ENCODE results near the gene SEC22C.
"Not testable (repeated sequence)": the region's sequence is repeated elsewhere in the genome, so short reads cannot be mapped to it uniquely, and the experiment has no call there.

Gene SEC22C

GRCh38 chr3:42581709-42582473 lies at the start of gene SEC22C:
Gene SEC22C (minus strand): TSS chr3:42581967. CDS start chr3:42569046, 12,921 bp downstream.
- DNase-seq = peak; percentile 66

- no peak for DNase-seq
Measured at GRCh38 chr3:42613462-42613861, 31.7 kb upstream of the SEC22C start.

GRCh38 chr3:42612928-42613327 lies 31.2 kb upstream of the SEC22C start:
- no peak for DNase-seq

GRCh38 chr3:42612217-42612616 lies 30.4 kb upstream of the SEC22C start:
- no peak for DNase-seq

GRCh38 chr3:42610976-42611375 lies 29.2 kb upstream of the SEC22C start:
- DNase-seq = no peak

GRCh38 chr3:42608581-42608980 lies 26.8 kb upstream of the SEC22C start:
- no peak for DNase-seq

GRCh38 chr3:42605546-42606173 lies 23.9 kb upstream of the SEC22C start:
- no peak for DNase-seq

GRCh38 chr3:42602961-42603360 lies 21.2 kb upstream of the SEC22C start:
- no peak for DNase-seq

- DNase-seq = peak; percentile 3
Measured at GRCh38 chr3:42601896-42602581, 20.3 kb upstream of the SEC22C start.

GRCh38 chr3:42600958-42601675 lies 19.4 kb upstream of the SEC22C start:
- no peak for DNase-seq

GRCh38 chr3:42600111-42600957 lies 18.6 kb upstream of the SEC22C start, which contains the start of gene NKTR:
Gene NKTR (plus strand): TSS chr3:42600686. CDS start chr3:42601007, 321 bp downstream.
- DNase-seq = peak; percentile 93

GRCh38 chr3:42597098-42597497 lies 15.3 kb upstream of the SEC22C start:
- not testable (repeated sequence) for DNase-seq

- DNase-seq = no peak
Measured at GRCh38 chr3:42595682-42596081, 13.9 kb upstream of the SEC22C start.

GRCh38 chr3:42593635-42594034 lies 11.9 kb upstream of the SEC22C start:
- no peak for DNase-seq

- no peak for DNase-seq
Measured at GRCh38 chr3:42591811-42592210, 10.0 kb upstream of the SEC22C start.

- no peak for DNase-seq
Measured at GRCh38 chr3:42590989-42591756, 9.4 kb upstream of the SEC22C start.

GRCh38 chr3:42589382-42590109 lies 7.8 kb upstream of the SEC22C start:
- DNase-seq = no peak

- no peak for DNase-seq
Measured at GRCh38 chr3:42588625-42589024, 6.9 kb upstream of the SEC22C start.

- DNase-seq = no peak
Measured at GRCh38 chr3:42582474-42583070, 805 bp upstream of the SEC22C start.

- DNase-seq = no peak
Measured at GRCh38 chr3:42581400-42581708, 413 bp downstream of the SEC22C start.
